HepG2 (cell line): ENCODE results near the gene PREP. TPM values are rescaled to one million over a fixed set of nuclear protein-coding genes. Genes with fewer than 3 reads are reported as not detected.

Experiments
- ATAC-seq: fragments of 200-7000 bp; cut with Tn5 transposase; 3 replicates; pipeline ENCODE4 v1.9.1; 2020; ENCODE audit warnings: mild to moderate bottlenecking, moderate library complexity
- BruUV-seq: library from RNA; stranded (reverse); fragments of 400-500 nt; replicated peaks from 2 replicates; lab custom pipeline; 2021; lab: Mats Ljungman, UMichigan
- CTCF ChIA-PET: fragments of 300-600 bp; formaldehyde crosslinking; extraction: SDS; loops from one replicate; lab custom pipeline; 2021; ENCODE audit warnings: low total read pairs, inconsistent platforms, low intra/inter-chr PET ratio; lab: Yijun Ruan, JAX
- POLR2A ChIA-PET: fragments of 350-600 bp; sonication (Branson Sonifier 250); formaldehyde crosslinking; loops from one replicate; lab custom pipeline; 2020; ENCODE audit warnings: antibody characterized with exemption, inconsistent platforms; lab: Yijun Ruan, JAX
- DNase-seq: peaks from one replicate; pipeline ENCODE4 v3.0.0-alpha.2; 2015; ENCODE audit warnings: low spot score
- FAIRE-seq: peaks from 3 replicates; lab custom pipeline; 2011; peaks lifted over from hg19 to GRCh38; lab: Jason Lieb, UNC
- H2AFZ ChIP-seq: one replicate; pipeline ENCODE4 v1.6.1; 2011; ENCODE audit warnings: low read length, inconsistent platforms
- H3K27ac ChIP-seq: fragments of 300-600 bp; 3 replicates; pipeline ENCODE4 v1.8.0; 2011; ENCODE audit warnings: mixed run types, mild to moderate bottlenecking, mixed read lengths, low read length, inconsistent platforms; ENCODE audit not compliant: insufficient read depth; ENCODE audit errors: extremely low read length
- H3K27me3 ChIP-seq, 2 experiments: fragments of 200-600 bp in 1 of 2; 2 replicates in 1 of 2; 3 replicates in 1 of 2; pipeline versions ENCODE4 v1.6.0 to v1.8.0; 2011; ENCODE audit warnings: low read length in 2 of 2, mild to moderate bottlenecking in 2 of 2, moderate library complexity in 2 of 2, inconsistent platforms in 1 of 2; ENCODE audit not compliant: insufficient read depth in 2 of 2, control insufficient read depth in 1 of 2
- H3K36me3 ChIP-seq, 2 experiments: fragments of 200-600 bp in 1 of 2; replicated peaks in 1 of 2; 2 replicates in 1 of 2; 3 replicates in 1 of 2; pipeline versions ENCODE4 v1.5.1 to v1.8.0; 2011; ENCODE audit warnings: low read length in 2 of 2, inconsistent platforms in 1 of 2; ENCODE audit not compliant: insufficient read depth in 2 of 2, control insufficient read depth in 1 of 2
- H3K4me1 ChIP-seq: 2 replicates; pipeline ENCODE4 v1.5.1; 2012; ENCODE audit warnings: low read length, inconsistent platforms; ENCODE audit not compliant: insufficient read depth
- H3K4me2 ChIP-seq: 2 replicates; pipeline ENCODE4 v1.6.0; 2011; ENCODE audit warnings: low read depth, low read length, inconsistent platforms
- H3K4me3 ChIP-seq, 3 experiments: fragments of 200-600 bp in 1 of 3; sonication (generic), shearing (Covaris generic) in 1 of 3; replicated peaks in 1 of 3; 2 replicates each; pipeline ENCODE4 v1.5.1; 2011 to 2016; ENCODE audit warnings: low read length in 3 of 3, inconsistent platforms in 2 of 3, low read depth in 2 of 3, mild to moderate bottlenecking in 2 of 3, control low read depth in 1 of 3, mixed read lengths in 1 of 3; ENCODE audit not compliant: insufficient read depth in 1 of 3
- H3K79me2 ChIP-seq: one replicate; pipeline ENCODE4 v1.6.1; 2011; ENCODE audit warnings: low read length, inconsistent platforms; ENCODE audit not compliant: insufficient read depth
- H3K9ac ChIP-seq: 2 replicates; pipeline ENCODE4 v1.6.0; 2011; ENCODE audit warnings: mild to moderate bottlenecking, low read depth, low read length, inconsistent platforms; ENCODE audit not compliant: insufficient read depth
- H3K9me3 ChIP-seq: 2 replicates; pipeline ENCODE4 v1.5.1; 2012; ENCODE audit warnings: mild to moderate bottlenecking, low read length
- H4K20me1 ChIP-seq: 2 replicates; pipeline ENCODE4 v1.6.0; 2011; ENCODE audit warnings: inconsistent platforms, mild to moderate bottlenecking, low read length, moderate library complexity; ENCODE audit not compliant: insufficient read depth
- HBP1 ChIP-seq: IDR thresholded peaks from 2 replicates; pipeline ENCODE4 v1.6.1; 2016; ENCODE audit warnings: low read depth, control low read depth
- NCOA2 ChIP-seq: sonication (generic); formaldehyde crosslinking; IDR thresholded peaks from 2 replicates; pipeline ENCODE4 v1.8.0; 2022; ENCODE audit warnings: inconsistent platforms
- SETDB1 ChIP-seq: sonication (generic); formaldehyde crosslinking; IDR thresholded peaks from 2 replicates; pipeline ENCODE4 v1.5.1; 2020; ENCODE audit warnings: missing genetic modification reagents, mild to moderate bottlenecking, borderline replicate concordance
- SUZ12 ChIP-seq: fragments of 150-350 bp; IDR thresholded peaks from 2 replicates; pipeline ENCODE4 v1.6.1; 2014; ENCODE audit warnings: low read depth, low read length
- TOPORS ChIP-seq: sonication (generic); formaldehyde crosslinking; IDR thresholded peaks from 2 replicates; pipeline ENCODE4 v1.8.0; 2023; ENCODE audit warnings: mild to moderate bottlenecking, missing genetic modification reagents
- ZNF280D ChIP-seq: sonication (generic); formaldehyde crosslinking; IDR thresholded peaks from 2 replicates; pipeline ENCODE4 v1.5.1; 2020; ENCODE audit warnings: mild to moderate bottlenecking, missing genetic modification reagents
- ZNF282 ChIP-seq: fragments of 450-650 bp; IDR thresholded peaks from 2 replicates; pipeline ENCODE4 v1.6.1; 2018; ENCODE audit not compliant: partially characterized antibody
- ZNF607 ChIP-seq: sonication (generic); formaldehyde crosslinking; IDR thresholded peaks from 2 replicates; pipeline ENCODE4 v1.5.1; 2020; ENCODE audit warnings: missing genetic modification reagents, mild to moderate bottlenecking, borderline replicate concordance
- ZNF782 ChIP-seq: sonication (generic); formaldehyde crosslinking; IDR thresholded peaks from 2 replicates; pipeline ENCODE4 v1.4.0; 2020; ENCODE audit warnings: missing genetic modification reagents, mild to moderate bottlenecking, borderline replicate concordance
- WGBS: methylation state at CpG from one replicate; pipeline ENCODE4 v1.1.6; 2017; ENCODE audit warnings: low lambda C conversion rate; 5-methylcytosine and 5-hydroxymethylcytosine counted together
- in situ Hi-C: cut with HindIII; loops from 2 replicates; pipeline ENCODE4 v1.10.0; 2017; ENCODE audit warnings: low pct_unique_long_range_greater_than_20kb; ENCODE audit not compliant: extremely low pct_ligation_motif_present
- intact Hi-C: fragments of 100-400 bp; cut with micrococcal nuclease; formaldehyde crosslinking; loops from one replicate; pipeline ENCODE4 v1.10.0; 2022; ENCODE audit not compliant: unreplicated experiment
- polyA plus RNA-seq, 8 experiments: library from polyadenylated mRNA; depleted of rRNA in 3 of 8; stranded (reverse) in 7 of 8; unstranded in 1 of 8; fragments of >200 nt; fragmentation: Illumina TruSeq in 4 of 8; extraction: Trizol in 4 of 8; gene quantifications; 2 replicates each; pipeline versions ENCODE4 v1.2.1 to v1.2.3, GENCODE V29; 2011 to 2016; ENCODE audit warnings: low read depth in 4 of 8, missing spikeins in 1 of 8, mixed read lengths in 1 of 8; ENCODE audit not compliant: insufficient read depth in 1 of 8
- total RNA-seq, 5 experiments: library from RNA; depleted of rRNA; stranded (reverse); fragments of >200 nt; fragmentation: Illumina TruSeq; extraction: Trizol; gene quantifications; 2 replicates each; pipeline ENCODE4 v1.2.3, GENCODE V29; 2016; ENCODE audit warnings: low read depth in 1 of 5
- TF ChIP-seq, protein P1 (sequence below): sonication (generic); formaldehyde crosslinking; IDR thresholded peaks from 2 replicates; pipeline ENCODE4 v1.4.0; 2020; ENCODE audit warnings: missing genetic modification reagents, low read depth, mild to moderate bottlenecking, borderline replicate concordance
- TF ChIP-seq, protein P2 (sequence below): sonication (generic); formaldehyde crosslinking; conservative IDR thresholded peaks from 2 replicates; pipeline ENCODE4 v1.8.1; 2023; ENCODE audit warnings: missing genetic modification reagents

The PREP gene
- total and polyA plus RNA-seq, 2 of the 13 experiments (the other 11 are each of a cell fraction or from before 2014, with no cell fraction given): 12.6 to 15.9 TPM

DNA sequence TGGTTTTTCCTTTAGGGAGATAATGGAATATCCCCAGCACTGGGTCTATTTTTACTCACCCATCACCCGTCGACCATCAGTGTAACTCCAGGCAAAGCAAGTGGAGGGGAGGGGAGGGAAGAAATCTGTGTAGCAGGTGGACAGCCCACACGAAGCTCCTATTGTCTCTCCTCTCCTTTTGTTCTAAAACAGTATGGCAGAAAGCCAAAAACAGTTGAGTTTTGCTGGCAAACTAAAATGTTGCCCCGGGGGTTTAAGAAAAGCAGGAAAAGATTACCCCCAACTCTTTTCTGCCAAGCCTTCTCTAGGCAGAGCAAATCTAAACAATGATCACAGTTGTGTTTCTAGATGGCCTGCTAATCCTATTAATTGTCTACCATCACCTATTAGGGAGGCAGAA is 89.7 kb downstream of the PREP start (continued):
- no peak for TF ChIP-seq ZNF280D
- TF ChIP-seq ZNF282: no peak

DNA sequence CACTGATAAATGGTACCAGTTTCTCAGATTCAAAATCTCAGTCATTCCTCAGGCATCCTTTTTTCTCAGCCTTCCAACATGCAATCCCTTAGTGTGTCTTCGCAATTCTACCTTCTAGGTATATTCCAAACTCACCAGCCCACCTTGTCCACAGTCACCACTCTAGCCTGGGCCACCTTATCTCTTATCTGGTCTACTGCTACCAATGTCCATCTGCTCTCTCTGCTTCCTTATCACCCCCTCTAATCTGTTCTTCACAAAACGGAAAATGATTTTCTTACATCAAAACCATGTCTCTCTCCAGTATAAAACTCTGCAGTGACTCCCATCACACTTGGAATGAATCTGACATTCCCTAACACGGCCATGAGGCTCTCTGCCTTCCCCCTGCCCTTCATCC is 91.9 kb downstream of the PREP start:
- WGBS: 97% methylated on average over 3 of the region's 3 CpGs

More for the DNA sequence above, 91.9 kb downstream of the PREP start:
- H3K9me3 ChIP-seq: no peaks in the 10 kb centered on the region
- H3K4me2 ChIP-seq: no peak overlapping the region
- no peak overlapping the region for H3K4me3 ChIP-seq
- no peaks in the 10 kb centered on the region for H3K79me2 ChIP-seq
- H3K27me3 ChIP-seq: no peaks in the 10 kb centered on the region; a peak in 1 of 5 replicates
- H3K4me1 ChIP-seq: no peaks in the 10 kb centered on the region
- H3K9ac ChIP-seq: no peak overlapping the region
- no peaks in the 10 kb centered on the region for H4K20me1 ChIP-seq
- intact Hi-C loops: no loop called here
- CTCF ChIA-PET: no interaction called here
- H3K36me3 ChIP-seq: peaks cover 11 to 29% of the 10 kb centered on the region in 2 experiments; a peak in 3 of 5 replicates
- no peak for ATAC-seq
- no peak overlapping the region for H2AFZ ChIP-seq
- H3K27ac ChIP-seq: no peak overlapping the region
- no TSS peak for BruUV-seq
- FAIRE-seq: no peak
- no peak for TF ChIP-seq HBP1 (CRISPR knock-in tag)
- TF ChIP-seq SUZ12: no peak
- TF ChIP-seq NCOA2 (CRISPR knock-in tag): no peak
- TF ChIP-seq SETDB1 (CRISPR knock-in tag): no peak
- TF ChIP-seq, protein P1, sequence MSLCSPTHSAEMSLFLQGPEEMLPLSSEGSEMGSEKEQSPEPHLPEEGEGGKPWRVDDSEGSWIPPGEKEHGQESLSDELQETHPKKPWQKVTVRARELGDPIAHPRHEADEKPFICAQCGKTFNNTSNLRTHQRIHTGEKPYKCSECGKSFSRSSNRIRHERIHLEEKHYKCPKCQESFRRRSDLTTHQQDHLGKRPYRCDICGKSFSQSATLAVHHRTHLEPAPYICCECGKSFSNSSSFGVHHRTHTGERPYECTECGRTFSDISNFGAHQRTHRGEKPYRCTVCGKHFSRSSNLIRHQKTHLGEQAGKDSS: no peak
- no peak for TF ChIP-seq ZNF607 (CRISPR knock-in tag)
- TF ChIP-seq, protein P2, sequence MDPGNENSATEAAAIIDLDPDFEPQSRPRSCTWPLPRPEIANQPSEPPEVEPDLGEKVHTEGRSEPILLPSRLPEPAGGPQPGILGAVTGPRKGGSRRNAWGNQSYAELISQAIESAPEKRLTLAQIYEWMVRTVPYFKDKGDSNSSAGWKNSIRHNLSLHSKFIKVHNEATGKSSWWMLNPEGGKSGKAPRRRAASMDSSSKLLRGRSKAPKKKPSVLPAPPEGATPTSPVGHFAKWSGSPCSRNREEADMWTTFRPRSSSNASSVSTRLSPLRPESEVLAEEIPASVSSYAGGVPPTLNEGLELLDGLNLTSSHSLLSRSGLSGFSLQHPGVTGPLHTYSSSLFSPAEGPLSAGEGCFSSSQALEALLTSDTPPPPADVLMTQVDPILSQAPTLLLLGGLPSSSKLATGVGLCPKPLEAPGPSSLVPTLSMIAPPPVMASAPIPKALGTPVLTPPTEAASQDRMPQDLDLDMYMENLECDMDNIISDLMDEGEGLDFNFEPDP (CRISPR knock-in tag): no peak
- TF ChIP-seq TOPORS (CRISPR knock-in tag): no peak
- TF ChIP-seq ZNF782 (CRISPR knock-in tag): no peak
- in situ Hi-C loops: no loop called here
- DNase-seq: no peak
- POLR2A ChIA-PET: no interaction called here
